A549 treated with Mapracorat at 1 μM for 4 hours (cell line): ENCODE data around the gene TPRX2. TPM values are rescaled to one million over a fixed set of nuclear protein-coding genes. Genes with fewer than 3 reads are reported as not detected.

Source experiments
- total RNA-seq: library from RNA; stranded (reverse); fragments of 200-300 nt; extraction: Qiagen RNA extraction; gene quantifications from 5 replicates; pipeline ENCODE4 v1.2.3, GENCODE V29; 2022

The TPRX2 gene
- total RNA-seq = not detected in 5 replicates

GRCh38 chr19:47858646-47859285 lies at the start of gene TPRX2:
TPRX2 (plus strand) TSS chr19:47859235; CDS start chr19:47859247, 12 bp downstream.

GRCh38 chr19:47821460-47822020 lies 37.5 kb upstream of the TPRX2 start, which contains the start of gene CRX:
CRX (plus strand) TSS chr19:47821937; CDS start chr19:47834444, 12,507 bp downstream.

GRCh38 chr19:47886010-47886559 lies 27.1 kb downstream of the TPRX2 start, which contains the start of gene SULT2A1:
SULT2A1 (minus strand) TSS chr19:47886315; CDS start chr19:47886257, 58 bp downstream.

Other genes starting within 250 kb of the TPRX2 start
- 116 to 150 TPM (median 141 TPM) in 5 replicates for gene EHD2, start 145.8 kb upstream of the TPRX2 start, total RNA-seq
- 236 to 287 TPM (median 257 TPM) in 5 replicates for gene NOP53, start 113.7 kb upstream of the TPRX2 start, total RNA-seq
- gene SELENOW, start 80.5 kb upstream of the TPRX2 start, total RNA-seq = 97.2 to 170 TPM (median 159 TPM) in 5 replicates
- not detected in 5 replicates for gene TPRX1, start 54.7 kb upstream of the TPRX2 start, total RNA-seq
- gene CRX, start 37.3 kb upstream of the TPRX2 start, total RNA-seq = not detected in 5 replicates
- not detected in 5 replicates for gene SULT2A1, start 27.1 kb downstream of the TPRX2 start, total RNA-seq
- not detected in 5 replicates for gene BSPH1, start 132.9 kb downstream of the TPRX2 start, total RNA-seq
- gene ELSPBP1, start 135.4 kb downstream of the TPRX2 start, total RNA-seq = not detected in 5 replicates
- not detected in 5 replicates for gene CABP5, start 184.8 kb downstream of the TPRX2 start, total RNA-seq